ENCODE data around the gene CBX8. TPM values are rescaled to one million over a fixed set of nuclear protein-coding genes. Genes with fewer than 3 reads are reported as not detected.

CBX8 gene
- total and polyA plus RNA-seq, 2 of the 13 experiments (the other 11 are each of a cell fraction or from before 2014, with no cell fraction given) = 0.34 to 12.6 TPM

DNA sequence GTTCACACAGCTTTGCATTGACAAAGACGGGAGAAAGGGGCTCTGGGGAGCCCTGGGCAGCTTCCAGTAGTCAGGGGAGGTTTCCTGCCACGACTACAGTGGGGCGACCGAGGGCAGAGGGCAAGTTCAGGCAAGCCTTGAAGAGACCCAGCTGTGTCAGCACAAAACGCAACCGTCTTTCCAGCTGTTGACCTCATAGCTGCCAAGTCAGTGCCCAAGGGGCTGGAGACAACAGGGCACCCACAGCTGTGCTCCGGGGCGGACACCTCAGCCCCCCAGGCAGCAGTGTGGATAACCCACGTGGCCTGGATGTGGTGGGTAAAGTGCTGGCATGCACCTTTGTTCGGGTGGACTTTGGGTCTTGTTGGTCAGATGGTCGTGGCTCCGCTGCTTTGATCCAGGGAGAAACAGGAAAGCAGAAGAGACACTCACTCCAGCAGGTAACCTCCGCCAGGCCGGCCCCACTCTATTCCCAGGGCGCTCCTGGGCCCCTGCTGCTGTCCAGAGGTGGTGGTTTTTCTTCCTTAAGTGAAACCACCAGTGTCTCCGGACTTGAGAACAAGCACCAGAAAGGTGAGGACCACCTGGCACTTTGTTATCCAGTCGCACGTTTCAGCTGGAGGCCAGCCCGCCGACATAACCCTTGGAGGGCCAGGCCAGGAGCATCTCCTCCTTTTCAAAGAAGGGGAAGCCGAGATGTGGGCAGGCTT is 36.5 kb downstream of the CBX8 start (continued):
- TF ChIP-seq USF2 (IDR thresholded peaks at IDR 0.05; ENCODE audit: low read depth, low read length) (no peak), USF2 (CRISPR knock-in tag; IDR thresholded peaks at IDR 0.05; ENCODE audit: borderline replicate concordance) (peak; percentile 78), RXRB (CRISPR knock-in tag; IDR thresholded peaks at IDR 0.05; ENCODE audit: borderline replicate concordance) (peak; percentile 90), SIN3B (IDR thresholded peaks at IDR 0.05; ENCODE audit: low read length) (no peak), MYNN (CRISPR knock-in tag; IDR thresholded peaks at IDR 0.05; ENCODE audit: low read depth) (no peak; the same call in 1 of the 2 replicates), ZC3H4 (CRISPR knock-in tag; IDR thresholded peaks at IDR 0.05; ENCODE audit: borderline replicate concordance) (no peak; the same call in 1 of the 2 replicates), JUNB (CRISPR knock-in tag; IDR thresholded peaks at IDR 0.05; ENCODE audit: borderline replicate concordance) (no peak), REPIN1 (CRISPR knock-in tag; IDR thresholded peaks at IDR 0.05; ENCODE audit: borderline replicate concordance, low read depth) (peak; percentile 80; the same call in 1 of the 2 replicates), RAD51 (IDR thresholded peaks at IDR 0.05; ENCODE audit: borderline replicate concordance) (peak; percentile 36; the same call in 1 of the 2 replicates), GTF2F1 (IDR thresholded peaks at IDR 0.05; ENCODE audit: low read length) (no peak), SOX13 (IDR thresholded peaks at IDR 0.05) (peak; percentile 74; the same call in 1 of the 2 replicates), SOX13 (CRISPR knock-in tag; conservative IDR thresholded peaks at IDR 0.05 in 1 of 2, IDR thresholded peaks at IDR 0.05 in 1 of 2) (peak in 1 of 2 experiments; percentile 87; a peak in 2 of 4 replicates), ZNF549 (CRISPR knock-in tag; IDR thresholded peaks at IDR 0.05) (no peak), ZBTB38 (CRISPR knock-in tag; IDR thresholded peaks at IDR 0.05) (peak; percentile 100), ZNF530 (CRISPR knock-in tag; IDR thresholded peaks at IDR 0.05; ENCODE audit: low read depth) (no peak), MED13 (CRISPR knock-in tag; IDR thresholded peaks at IDR 0.05) (no peak), ZSCAN25 (CRISPR knock-in tag; IDR thresholded peaks at IDR 0.05) (peak; percentile 88), ZNF367 (CRISPR knock-in tag; IDR thresholded peaks at IDR 0.05; ENCODE audit: borderline replicate concordance) (no peak), THAP8 (CRISPR knock-in tag; IDR thresholded peaks at IDR 0.05; ENCODE audit: borderline replicate concordance) (no peak), FOXK1 (CRISPR knock-in tag; IDR thresholded peaks at IDR 0.05; ENCODE audit: borderline replicate concordance, low read depth) (peak; percentile 89; the same call in 1 of the 2 replicates), KMT2B (CRISPR knock-in tag; IDR thresholded peaks at IDR 0.05) (peak; percentile 75; the same call in 1 of the 2 replicates), SRSF1 (optimal IDR thresholded peaks at IDR 0.05; ENCODE audit: low read depth, low read length) (peak; percentile 87)
- TF ChIP-seq, protein P1, sequence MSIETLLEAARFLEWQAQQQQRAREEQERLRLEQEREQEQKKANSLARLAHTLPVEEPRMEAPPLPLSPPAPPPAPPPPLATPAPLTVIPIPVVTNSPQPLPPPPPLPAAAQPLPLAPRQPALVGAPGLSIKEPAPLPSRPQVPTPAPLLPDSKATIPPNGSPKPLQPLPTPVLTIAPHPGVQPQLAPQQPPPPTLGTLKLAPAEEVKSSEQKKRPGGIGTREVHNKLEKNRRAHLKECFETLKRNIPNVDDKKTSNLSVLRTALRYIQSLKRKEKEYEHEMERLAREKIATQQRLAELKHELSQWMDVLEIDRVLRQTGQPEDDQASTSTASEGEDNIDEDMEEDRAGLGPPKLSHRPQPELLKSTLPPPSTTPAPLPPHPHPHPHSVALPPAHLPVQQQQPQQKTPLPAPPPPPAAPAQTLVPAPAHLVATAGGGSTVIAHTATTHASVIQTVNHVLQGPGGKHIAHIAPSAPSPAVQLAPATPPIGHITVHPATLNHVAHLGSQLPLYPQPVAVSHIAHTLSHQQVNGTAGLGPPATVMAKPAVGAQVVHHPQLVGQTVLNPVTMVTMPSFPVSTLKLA (IDR thresholded peaks at IDR 0.05) = peak; percentile 76
- TF ChIP-seq, protein P2, sequence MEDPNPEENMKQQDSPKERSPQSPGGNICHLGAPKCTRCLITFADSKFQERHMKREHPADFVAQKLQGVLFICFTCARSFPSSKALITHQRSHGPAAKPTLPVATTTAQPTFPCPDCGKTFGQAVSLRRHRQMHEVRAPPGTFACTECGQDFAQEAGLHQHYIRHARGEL (CRISPR knock-in tag; IDR thresholded peaks at IDR 0.05) = peak; percentile 88

All from HepG2 (cell line).